Activated CD4-positive, CD25-positive, alpha-beta regulatory T cell treated with anti-CD3 and anti-CD28 coated beads, Interleukin-2, amount 50 U/mL, for 72 hours (primary cell): ENCODE results near the gene SLC6A3.

Experiments used
- DNase-seq: peaks from one replicate; pipeline ENCODE4 v3.0.0; 2021

The SLC6A3 gene

DNA sequence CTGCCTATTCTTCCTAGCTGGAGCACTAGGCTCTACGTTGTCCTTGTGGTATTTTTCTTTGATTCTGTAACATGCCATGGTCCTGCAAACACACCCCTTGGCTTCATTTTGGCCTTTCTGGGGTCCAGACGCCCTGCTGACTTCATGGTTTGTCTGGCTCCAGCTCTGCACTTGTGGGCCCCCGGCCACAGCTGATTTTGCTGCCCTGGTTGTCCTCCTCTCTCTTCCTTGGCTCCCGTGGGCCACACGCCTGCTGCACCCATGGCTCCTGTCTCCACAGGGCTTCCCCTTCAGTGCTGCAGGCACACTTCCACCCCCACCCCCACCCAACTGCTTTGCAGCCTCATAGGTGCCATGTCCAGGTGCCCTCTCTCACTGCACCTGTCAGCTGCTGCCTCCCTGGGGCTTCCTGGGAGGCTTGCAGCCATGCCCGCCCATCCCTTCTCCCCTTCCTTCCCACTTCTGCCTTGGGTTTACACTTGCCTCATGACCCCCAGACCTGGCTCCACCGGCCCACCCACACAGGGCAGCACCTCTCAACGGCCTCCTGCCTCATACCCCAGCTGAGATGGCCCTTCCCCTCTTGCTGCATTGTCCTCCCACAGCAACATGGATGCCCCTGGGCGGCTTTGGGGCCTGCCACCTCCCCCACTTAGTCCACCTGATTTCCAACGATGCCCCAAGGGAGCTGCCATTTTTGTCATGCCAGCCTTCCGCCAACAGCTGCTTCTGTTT, 25.6 kb downstream of the SLC6A3 start:
- no peak for DNase-seq

DNA sequence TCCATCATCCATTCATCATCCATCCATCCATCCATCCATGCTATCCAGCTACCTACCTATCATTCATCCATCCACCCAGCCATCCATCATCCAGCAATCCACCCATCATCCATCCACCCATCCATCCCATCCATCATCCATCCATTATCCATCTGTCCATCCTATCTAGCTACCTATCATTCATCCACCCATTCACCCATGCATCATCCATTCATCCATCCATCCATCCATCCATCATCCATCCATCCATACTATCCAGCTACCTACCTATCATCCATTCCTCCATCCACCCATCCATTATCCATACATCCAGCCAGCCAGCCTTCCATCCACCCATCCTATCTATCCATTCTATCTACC, 26.3 kb downstream of the SLC6A3 start:
- DNase-seq: no peak

DNA sequence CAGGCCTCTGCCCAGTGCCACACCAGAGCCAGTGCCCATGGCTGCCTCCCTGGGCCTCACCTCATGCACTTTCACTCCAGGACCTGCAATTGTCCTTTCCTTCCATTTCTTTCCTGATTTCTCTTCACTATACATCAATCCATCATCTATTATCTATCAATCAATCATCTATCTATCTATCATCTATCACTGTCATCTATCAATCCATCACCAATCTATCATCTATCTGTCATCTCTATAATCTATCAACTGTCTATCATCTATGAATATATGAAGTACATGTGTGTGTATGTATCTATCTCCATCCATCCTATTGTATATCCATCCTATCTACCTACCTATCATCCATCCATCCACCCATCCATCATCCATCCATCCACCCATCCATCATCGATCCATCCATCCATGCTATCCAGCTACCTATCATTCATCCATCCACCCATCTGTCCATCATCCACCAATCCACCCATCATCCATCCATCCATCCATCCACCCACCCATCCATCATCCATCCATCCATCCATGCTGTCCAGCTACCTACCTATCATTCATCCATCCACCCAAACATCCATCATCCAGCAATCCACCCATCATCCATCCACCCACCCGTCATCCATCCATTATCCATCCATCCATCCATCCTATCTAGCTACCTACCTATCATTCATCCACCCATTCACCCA, 26.9 kb downstream of the SLC6A3 start:
- no peak for DNase-seq

DNA sequence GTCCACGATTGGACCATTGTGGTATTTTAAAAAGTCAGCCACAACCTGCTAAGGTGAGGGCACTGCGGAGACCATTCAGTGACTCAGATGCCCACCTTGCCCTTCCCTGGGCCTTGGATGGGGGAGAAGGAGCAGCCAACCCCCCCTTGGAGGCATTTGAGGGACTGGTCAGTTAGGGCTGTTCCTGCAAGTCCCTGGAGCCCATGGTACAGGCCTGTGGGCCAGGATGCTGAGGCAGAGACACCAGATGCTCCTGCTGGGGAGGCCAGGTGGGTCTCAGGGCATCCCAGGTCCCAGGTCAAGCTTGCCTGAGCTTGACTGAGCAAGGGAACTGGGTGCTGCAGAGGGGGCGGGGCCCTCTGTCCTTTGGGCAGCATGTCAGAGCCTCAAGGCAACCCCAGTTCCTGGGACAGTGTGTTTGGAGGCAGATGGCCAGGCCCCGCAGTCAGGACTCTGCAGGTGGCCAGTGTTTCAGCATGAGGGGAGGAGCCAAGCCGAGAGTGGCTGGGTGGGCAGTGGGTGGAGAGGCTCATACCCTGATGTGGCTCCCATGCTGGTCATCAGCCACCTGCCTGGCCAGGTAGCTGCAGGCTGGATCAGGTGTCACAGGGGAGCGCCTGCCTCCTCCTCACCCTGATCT, 27.5 kb downstream of the SLC6A3 start:
- no peak for DNase-seq

DNA sequence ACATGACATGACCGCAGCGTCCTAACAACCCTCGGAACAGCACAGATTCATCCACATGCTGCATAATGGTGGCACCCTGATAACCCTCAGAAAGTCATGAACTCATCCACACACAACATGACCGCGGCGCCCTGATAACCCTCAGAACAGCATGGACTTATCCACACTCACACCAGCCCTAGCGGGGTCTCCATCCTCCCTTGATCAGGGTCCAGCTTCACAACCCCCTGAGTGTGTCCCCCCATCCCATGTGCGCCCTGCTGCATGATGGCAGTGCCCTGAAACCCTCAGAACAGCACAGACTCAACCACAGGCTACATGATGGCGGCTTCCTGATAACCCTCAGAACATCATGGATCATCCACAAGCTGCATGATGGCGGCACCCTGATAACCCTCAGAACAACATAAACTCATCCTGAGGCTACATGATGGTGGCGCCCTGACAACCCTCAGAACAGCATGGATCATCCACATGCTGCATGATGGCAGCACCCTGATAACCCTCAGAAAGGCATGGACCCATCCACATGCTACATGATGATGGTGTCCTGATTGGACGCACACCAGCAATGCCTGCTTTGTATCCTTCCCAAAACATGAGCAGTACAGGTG, 28.3 kb downstream of the SLC6A3 start:
- no peak for DNase-seq

DNA sequence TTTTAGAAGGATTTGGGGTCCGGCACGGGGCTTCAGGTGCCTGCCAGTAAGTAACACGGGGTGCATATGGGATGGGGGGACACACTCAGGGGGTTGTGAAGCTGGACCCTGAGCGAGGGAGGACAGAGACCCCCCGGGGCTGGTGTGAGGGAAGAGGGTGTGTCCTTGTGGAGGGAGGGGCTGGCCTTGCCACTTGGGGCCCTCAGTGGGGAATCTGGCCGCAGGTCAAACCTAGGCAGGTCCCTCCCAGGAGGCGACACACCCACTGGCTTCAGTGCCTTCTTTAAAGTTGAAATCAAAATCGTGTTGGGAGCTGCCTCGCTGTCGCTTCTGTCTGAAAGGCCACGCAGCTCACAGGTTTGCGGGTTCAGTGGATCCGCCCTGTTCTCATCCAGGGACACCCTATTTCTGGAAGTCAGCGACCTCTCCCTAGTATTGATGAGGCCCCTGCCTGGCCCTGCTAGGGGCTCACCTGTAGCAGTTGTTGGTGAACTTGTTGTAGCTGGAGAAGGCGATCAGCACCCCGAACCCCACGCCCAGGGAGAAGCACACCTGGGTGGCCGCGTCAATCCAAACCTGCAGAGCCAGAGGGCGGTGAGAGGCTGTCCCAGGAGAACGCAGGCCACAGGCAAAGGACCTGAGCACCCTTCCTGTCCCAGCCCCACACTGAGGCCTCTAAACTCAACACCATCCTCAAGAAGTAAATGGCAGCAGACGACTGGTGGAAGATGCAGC, 29.4 kb downstream of the SLC6A3 start:
- no peak for DNase-seq

DNA sequence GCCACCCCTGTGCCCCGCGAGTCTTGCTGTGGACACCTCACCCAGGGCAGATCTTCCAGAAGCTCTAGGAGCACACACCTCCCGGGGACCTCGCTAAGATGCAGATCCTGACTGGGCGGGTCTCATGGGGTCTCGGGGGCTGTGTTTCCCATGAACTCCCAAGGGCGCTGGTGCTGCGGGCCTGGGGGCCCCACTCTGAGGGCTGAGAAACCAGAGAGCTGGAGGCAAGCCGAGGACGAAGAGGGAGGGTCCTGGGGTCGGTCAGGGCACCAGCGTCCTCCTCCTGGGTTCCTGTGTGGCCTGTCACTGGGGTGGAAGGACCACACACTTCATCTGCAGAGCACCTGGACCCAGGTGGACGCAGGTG, 30.2 kb downstream of the SLC6A3 start:
- DNase-seq: no peak

DNA sequence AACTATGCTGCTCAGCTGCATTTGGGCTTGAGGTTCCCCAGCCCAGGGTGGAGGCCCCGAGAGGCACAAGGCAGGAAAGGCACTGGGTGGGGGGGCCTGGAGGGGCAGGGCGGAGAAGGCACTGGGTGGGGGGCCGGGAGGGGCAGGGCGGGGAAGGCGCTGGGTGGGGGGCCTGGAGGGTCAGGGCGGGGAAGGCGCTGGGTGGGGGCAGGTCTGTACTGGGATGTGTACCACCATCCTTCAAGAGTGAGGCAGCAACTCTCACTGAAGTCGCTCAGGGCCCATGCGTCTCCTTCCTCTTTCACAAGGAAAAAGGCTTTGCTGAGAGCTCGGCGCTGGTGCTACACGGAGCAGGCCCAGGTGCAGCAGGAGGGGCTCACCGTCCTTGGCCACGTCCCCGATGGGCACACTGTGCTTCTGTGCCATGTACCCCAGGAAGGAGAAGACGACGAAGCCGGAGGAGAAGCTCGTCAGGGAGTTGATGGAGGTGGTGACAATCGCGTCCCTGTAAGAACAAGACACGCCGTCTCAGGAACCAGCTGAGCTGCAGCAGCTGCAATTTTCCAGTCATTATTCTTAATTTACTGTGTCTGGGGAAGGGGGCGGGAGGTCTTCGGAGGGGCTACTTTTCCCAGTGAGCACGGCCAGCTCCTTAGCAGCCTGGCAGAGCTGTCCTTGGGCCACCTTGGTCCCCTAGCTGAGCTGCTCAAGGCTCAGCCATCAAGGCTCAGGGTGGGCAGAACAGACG, 30.8 kb downstream of the SLC6A3 start:
- no peak for DNase-seq

DNA sequence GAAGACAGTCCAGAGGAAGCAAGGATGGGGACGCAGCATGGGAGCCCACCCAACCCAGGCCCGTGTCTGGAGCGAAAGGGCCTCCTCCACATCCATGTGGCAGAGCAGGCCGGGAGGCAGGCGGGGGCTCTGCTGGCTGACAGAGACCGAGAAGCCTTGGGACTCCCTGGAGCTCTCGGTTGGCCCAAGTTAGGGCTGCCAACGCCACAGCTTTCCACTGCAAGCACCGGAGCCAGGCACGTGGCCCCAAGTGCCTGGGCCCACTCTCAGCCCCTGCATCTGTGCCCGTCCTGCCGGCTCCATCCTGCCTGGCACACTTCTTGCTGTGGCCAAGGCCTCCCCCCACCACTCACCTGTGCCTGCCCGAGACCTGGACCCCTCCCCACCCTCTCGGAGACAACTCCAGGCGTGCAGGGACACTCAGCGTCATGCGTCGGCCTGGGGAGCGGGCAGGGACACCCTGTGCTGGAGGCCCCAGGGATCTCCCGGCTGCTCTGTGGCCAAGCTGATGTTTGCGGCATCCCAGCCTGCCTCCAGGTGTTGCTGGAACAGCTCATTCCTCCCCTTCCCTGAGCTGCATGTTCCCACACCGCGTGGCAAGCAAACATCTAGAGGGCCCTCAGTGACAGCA, 31.5 kb downstream of the SLC6A3 start:
- DNase-seq: no peak

DNA sequence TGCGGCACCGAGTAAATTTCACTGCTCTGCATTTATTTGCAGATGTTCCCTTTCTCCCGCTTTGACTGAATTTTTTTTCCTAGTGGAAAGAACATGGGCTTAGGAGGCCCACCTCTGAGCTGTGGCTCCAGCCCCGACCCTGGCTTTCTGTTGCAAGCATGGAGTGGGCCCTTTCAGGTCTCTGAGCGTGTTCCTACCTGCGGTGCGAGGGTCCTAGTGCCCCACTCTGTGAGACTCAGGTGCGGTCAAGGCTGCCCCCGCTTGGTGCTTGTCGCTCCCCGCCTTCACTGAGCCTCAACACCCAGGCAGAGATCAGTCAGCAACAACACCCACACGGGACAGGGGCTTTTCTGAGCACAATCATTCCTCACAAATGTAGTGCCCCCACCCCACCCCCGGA, 32.0 kb downstream of the SLC6A3 start:
- DNase-seq: no peak

DNA sequence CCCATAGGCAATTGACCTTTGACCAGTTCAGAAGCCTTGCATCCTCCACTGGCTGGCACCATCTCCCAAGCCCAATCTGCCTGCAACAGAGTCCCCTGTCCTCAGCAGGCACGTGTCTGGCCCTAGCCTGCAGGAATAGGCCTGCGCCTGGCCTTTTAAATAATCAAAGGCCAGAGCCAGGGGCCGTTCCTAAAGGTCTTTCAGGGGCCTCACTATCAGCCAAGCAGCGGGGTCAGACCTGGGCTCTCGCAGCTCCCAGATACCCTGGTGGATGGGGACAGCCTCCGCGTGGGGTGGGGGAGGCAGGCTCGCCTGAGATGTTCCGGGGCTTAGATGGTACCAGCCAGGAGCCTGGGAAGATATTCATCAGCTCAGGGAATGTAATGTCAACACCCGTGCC, 32.6 kb downstream of the SLC6A3 start:
- DNase-seq: no peak

DNA sequence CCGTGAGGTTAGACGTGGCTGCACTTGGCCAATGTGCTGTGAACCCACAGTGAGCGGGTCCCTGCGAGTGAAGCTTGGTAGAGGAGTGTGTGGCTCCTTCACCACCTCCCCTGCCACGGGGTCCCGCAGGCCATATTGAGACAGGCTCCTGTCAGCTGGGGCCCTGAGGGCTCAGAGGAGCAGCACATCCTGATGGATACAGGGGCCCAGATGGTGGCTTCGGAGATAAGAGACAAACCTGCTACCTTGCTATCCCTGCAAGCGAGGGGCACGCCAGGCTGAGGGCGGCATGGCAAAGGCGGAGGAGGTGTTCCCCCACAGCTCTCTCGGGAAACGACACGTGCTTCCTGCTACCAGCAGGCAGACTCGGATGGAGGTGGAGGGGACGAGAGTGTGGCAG, 33.1 kb downstream of the SLC6A3 start:
- DNase-seq: no peak

DNA sequence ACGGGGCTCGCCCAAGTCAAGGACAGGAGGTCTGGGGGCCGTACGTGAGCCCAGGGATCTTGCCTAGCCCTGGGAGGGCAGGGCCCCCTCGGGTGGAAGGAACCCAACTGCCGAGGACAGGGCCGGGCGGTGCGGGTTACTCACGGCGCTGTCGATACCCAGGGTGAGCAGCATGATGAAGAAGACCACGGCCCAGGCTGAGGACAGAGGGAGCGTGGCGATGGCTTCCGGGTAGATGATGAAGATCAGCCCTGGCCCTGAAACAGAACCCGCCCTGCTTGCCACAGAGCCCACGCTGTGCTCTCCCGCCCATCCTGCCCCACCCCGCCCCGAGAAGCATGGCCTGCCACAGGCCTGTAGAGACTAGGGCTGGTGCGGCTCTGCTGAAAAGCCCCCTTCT, 34.1 kb downstream of the SLC6A3 start:
- DNase-seq: no peak

DNA sequence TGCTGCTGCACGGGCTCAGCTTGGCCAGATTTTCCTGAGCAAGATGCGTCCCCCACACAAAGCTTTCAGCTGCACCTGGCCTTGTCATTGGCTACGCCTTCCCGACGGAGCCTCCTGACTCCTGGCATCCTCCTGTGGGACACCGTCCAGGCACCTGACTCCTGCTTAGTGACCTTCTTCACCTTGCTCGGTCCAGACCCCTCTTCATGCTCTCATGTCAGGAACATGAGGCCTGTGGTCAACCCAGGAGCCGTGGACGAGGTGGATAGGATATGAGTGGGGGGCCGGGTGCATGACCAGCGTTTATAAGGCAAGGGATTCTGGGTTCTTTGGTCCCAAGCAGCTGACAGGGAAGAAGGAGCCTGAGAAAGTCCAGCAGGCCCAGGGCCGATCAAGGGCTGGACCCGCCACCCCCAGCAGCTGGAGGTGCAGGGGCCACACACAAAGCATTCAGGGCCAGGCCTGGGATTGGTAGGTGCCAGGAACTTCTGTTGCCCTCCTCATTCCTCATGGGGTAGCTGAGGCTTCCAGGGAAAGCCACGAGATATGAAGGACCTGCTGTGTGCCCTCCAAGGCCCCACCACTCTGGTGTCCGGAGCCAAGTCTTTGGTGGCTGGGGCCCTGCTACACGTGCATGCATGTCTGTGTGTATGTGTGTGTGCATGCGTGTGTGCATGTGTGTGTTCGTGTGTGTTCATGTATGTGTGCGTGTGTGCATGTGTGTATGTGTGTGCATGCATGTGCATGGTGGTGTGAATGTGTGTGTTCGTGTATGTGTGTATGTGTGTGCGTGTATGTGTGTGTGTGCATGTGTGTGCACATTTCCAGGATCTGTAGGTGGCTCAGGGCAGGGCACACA, 34.9 kb downstream of the SLC6A3 start:
- no peak for DNase-seq

DNA sequence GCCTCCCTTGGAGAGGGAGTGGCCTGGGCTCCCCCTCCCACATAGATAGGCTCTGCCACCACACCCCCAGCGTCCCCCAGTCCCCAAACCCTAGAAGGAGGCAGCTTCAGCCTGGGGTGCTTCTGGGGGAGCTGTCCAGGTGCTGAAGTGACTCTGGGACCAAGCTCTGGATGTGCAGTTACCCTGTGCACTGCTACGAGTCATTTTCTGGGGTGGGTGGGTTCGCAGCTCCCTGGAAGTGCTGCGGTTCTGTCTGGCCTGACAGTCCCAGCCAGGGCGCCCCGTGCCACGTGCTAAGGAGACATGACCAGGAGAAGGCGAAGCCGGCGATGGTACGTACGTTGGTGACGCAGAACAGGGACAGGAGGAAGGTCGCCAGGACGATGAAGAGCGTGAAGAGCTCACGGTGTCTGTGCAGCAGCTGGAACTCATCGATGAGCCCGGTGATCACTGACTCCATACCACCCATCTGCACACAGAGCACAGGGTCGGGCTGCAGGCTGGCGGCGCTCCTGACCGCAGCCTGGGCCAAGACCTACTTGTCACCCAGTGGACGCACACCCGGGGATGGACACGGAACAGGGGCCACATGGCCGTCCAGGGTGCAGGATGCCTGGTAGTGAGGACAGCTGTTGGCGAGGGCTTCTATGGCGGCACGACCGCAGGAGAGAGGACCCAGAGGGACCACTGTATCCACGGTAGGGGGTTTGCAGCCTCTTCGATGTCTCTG, 35.7 kb downstream of the SLC6A3 start:
- DNase-seq: no peak

DNA sequence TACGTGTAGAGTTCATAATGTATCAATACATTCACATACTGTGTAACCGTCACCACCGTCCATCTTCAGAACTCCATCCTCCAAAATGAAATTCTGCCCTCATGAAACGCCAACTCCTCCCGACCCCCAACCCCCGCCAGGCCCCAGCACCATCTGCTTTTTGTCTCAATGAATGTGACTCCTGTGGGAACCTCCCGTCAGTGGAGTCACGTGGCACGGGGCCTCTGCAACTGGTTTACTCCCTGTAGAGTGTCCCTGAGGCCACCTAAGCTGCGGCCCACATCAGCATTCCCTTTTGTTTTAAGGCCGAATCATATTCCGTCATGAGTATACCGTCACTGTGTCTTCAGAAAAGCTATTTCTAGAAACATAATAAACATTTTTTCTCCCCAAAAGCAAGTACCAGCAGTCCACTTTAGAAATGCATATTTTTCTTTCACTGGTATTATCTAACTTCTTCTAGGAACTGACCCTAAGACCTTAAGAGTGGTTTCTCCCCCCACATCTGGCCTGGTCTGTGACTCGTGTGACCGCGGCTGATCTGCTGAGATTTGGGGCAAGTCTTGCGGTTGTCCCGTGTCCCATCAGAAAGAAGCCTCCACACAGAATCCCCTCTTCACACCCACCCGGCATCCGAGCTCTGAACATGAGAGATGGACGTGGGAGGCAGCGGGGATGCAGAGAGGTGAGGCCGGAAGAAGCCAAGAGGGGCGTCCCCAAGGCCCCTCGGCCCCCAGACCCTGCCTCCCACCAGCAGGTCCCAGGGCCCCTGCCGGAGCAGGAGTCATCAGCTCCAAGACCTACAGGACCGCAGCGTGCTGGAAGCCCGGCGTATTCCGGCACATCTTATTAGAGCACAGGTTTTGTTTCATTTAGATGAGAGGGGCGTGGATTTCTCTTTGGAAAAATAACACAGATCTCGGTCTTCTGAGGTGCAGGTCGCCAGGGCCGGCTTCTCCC, 38.3 kb downstream of the SLC6A3 start:
- DNase-seq: no peak

DNA sequence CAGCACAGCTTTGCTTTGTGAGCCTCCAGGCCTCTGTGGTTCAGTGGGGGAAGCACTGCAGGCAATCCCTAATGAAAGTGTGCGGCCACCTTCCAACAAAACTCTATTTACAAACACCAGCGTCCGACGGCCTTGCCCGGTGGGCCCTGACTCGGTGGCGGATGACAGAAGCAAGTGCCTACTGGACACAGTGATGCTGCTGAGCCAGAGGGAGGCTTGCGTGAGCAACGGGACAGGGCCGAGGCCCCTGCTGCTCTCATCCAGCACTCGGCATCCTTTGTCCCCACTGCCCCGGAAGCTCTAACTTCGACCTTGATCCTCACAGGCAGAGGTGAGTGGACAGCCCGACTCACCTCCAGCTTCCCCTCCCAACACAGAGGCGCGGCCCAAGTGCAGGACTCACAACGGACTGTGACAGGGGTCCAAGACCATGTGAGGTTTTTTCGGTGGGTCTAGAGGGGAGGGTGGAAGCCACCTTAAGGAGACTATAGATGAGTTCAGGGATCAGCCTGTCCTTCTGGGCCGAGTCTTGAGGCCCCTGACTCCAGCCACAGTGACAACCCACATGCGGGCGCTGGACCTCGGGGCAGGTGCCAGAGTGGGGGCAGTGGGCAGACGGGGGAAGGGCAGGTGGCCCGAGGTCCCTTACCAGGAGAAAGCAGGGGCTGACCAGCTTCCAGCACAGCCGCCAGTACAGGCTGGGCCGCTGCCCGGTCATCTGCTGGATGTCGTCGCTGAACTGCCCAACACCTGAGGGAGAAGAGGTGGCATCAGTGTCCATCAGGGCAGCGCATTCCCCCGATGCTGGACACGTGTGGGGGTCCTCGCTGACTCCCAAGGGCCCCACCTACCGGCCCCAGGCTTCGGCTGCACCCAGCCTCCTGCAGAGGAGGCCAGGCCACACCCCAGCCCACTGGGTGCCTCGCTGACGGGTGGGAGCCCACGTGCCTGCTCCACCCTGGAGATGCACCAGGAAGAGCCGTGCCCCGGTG, 39.4 kb downstream of the SLC6A3 start:
- DNase-seq: no peak

DNA sequence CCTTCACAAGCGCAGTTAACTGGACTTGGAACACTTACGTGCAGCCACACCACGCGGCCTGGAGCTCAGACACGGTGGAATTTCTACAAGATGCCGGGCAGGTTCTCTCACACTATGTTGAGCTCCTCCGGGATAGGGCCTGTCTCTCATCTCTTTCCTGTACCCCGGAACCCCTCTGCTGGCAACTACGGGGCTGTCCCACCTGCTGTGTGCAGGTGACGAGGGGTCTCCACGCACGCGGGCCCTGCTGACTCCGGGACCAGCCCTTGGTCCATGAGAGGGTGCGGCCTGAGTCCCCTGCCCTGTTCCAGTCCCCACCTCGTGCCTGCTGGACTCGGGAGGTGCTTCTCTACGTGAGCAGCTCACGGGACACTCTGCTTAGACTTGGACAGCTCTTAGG, 40.1 kb downstream of the SLC6A3 start:
- DNase-seq: no peak
